GM18507 (cell line): Measurements from ENCODE around the gene GRK1.

Experiments used
- DNase-seq: peaks from one replicate; pipeline ENCODE4 v3.0.0; 2011; ENCODE audit warnings: low read depth; ENCODE audit not compliant: insufficient read length; ENCODE audit errors: extremely low spot score
- FAIRE-seq: peaks from 2 replicates; lab custom pipeline; 2011; peaks lifted over from hg19 to GRCh38; lab: Jason Lieb, UNC

GRK1 gene

GRCh38 chr13:113785051-113786010, 118.3 kb downstream of the GRK1 start:
- no peak for DNase-seq

DNA sequence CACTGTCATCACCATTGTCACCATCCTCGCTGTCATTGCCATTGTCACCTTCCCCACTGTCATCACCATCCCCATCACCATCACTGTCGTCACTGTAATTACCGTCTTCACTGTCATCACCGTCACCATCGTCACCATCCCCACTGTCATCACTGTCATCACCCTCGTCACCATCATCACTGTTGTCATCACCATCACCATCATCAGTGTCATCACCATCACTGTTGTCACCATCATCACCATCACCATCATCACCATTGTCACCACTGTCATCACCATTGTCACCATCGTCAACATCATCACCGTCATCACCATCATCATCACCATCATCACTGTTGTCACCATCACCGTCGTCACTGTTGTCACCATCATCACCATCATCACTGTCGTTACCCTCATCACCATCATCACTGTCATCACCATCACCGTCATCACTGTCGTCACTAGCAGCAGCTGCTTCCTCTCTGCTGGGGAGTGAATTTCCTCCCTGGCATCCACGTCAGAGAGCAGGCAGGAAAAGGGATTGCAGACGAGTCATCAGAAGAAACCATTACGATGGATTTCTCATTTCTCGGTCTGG, 119.3 kb downstream of the GRK1 start:
- DNase-seq (no peak), FAIRE-seq (peak; percentile 21)

More at GRCh38 chr13:113785051-113786010, 118.3 kb downstream of the GRK1 start:
- no peak for FAIRE-seq
